GM18499 (cell line): ENCODE measurements around the gene MAGI2.

Experiments
- ATAC-seq: cut with Tn5 transposase; IDR thresholded peaks from one replicate; pipeline ENCODE4 v1.9.1; 2021; ENCODE audit warnings: moderate number of reproducible peaks; ENCODE audit not compliant: insufficient read depth, unreplicated experiment

The MAGI2 gene

GRCh38 chr7:79320741-79321473 lies 132.6 kb downstream of the MAGI2 start:
- no peak for ATAC-seq

- ATAC-seq = no peak
Observed at GRCh38 chr7:79319369-79319768, 134.1 kb downstream of the MAGI2 start.

GRCh38 chr7:79317728-79318127 lies 135.7 kb downstream of the MAGI2 start:
- no peak for ATAC-seq

GRCh38 chr7:79312022-79312421 lies 141.4 kb downstream of the MAGI2 start:
- ATAC-seq = no peak

GRCh38 chr7:79308192-79308591 lies 145.3 kb downstream of the MAGI2 start:
- ATAC-seq = no peak

GRCh38 chr7:79307376-79307775 lies 146.1 kb downstream of the MAGI2 start:
- no peak for ATAC-seq

- ATAC-seq = no peak
Observed at GRCh38 chr7:79304711-79305110, 148.8 kb downstream of the MAGI2 start.

- no peak for ATAC-seq
Observed at GRCh38 chr7:79302293-79302692, 151.2 kb downstream of the MAGI2 start.

GRCh38 chr7:79301419-79301818 lies 152.0 kb downstream of the MAGI2 start:
- ATAC-seq = no peak

GRCh38 chr7:79300573-79300972 lies 152.9 kb downstream of the MAGI2 start:
- ATAC-seq = no peak

GRCh38 chr7:79298145-79298760 lies 155.2 kb downstream of the MAGI2 start:
- no peak for ATAC-seq

- ATAC-seq = no peak
Observed at GRCh38 chr7:79296553-79297320, 156.7 kb downstream of the MAGI2 start.

- ATAC-seq = no peak
Observed at GRCh38 chr7:79293655-79294142, 159.8 kb downstream of the MAGI2 start.

GRCh38 chr7:79292834-79293233 lies 160.6 kb downstream of the MAGI2 start:
- ATAC-seq = no peak

- no peak for ATAC-seq
Observed at GRCh38 chr7:79291498-79291865, 162.0 kb downstream of the MAGI2 start.

- no peak for ATAC-seq
Observed at GRCh38 chr7:79290841-79291497, 162.5 kb downstream of the MAGI2 start.

GRCh38 chr7:79290398-79290797 lies 163.1 kb downstream of the MAGI2 start:
- no peak for ATAC-seq

- no peak for ATAC-seq
Observed at GRCh38 chr7:79288655-79289054, 164.8 kb downstream of the MAGI2 start.

GRCh38 chr7:79287981-79288380 lies 165.5 kb downstream of the MAGI2 start:
- no peak for ATAC-seq

GRCh38 chr7:79286181-79286580 lies 167.3 kb downstream of the MAGI2 start:
- ATAC-seq = no peak

- ATAC-seq = no peak
Observed at GRCh38 chr7:79285756-79286155, 167.7 kb downstream of the MAGI2 start.
